ACC112 (cell line): Measurements from ENCODE around the gene PPP1R15B.
A peak's percentile ranks its signal among the peaks of the same experiment; 100 is the strongest.

Experiments
- H2AFZ ChIP-seq: fragments of 200-600 bp; sonication (generic); one replicate; pipeline ENCODE4 v1.6.0; 2017; ENCODE audit warnings: antibody characterized with exemption, low read length; ENCODE audit not compliant: unreplicated experiment
- H3K27ac ChIP-seq: fragments of 200-600 bp; sonication (generic); 2 replicates; pipeline ENCODE4 v1.5.1; 2014; ENCODE audit warnings: low read depth, mild to moderate bottlenecking, antibody characterized with exemption, low read length, moderate library complexity
- H3K27me3 ChIP-seq: fragments of 200-600 bp; sonication (generic); 2 replicates; pipeline ENCODE4 v1.6.1; 2014; ENCODE audit warnings: mild to moderate bottlenecking, antibody characterized with exemption, low read length, moderate library complexity, mixed read lengths; ENCODE audit not compliant: insufficient read depth
- H3K36me3 ChIP-seq: fragments of 200-600 bp; sonication (generic); 2 replicates; pipeline ENCODE4 v1.6.1; 2016; ENCODE audit warnings: mild to moderate bottlenecking, antibody characterized with exemption, low read length, moderate library complexity, mixed read lengths; ENCODE audit not compliant: insufficient read depth
- H3K4me1 ChIP-seq: fragments of 200-600 bp; sonication (generic); one replicate; pipeline ENCODE4 v1.6.1; 2016; ENCODE audit warnings: low read length, mixed read lengths; ENCODE audit not compliant: insufficient read depth, unreplicated experiment, control insufficient read depth
- H3K4me3 ChIP-seq: fragments of 200-600 bp; sonication (generic); 2 replicates; pipeline ENCODE4 v1.5.1; 2014; ENCODE audit warnings: mild to moderate bottlenecking, low read depth, low read length
- H3K79me2 ChIP-seq: fragments of 200-600 bp; sonication (generic); one replicate; pipeline ENCODE4 v1.6.0; 2016; ENCODE audit warnings: low read length; ENCODE audit not compliant: control insufficient read depth, unreplicated experiment, insufficient read depth

PPP1R15B gene

GRCh38 chr1:204443260-204443619, 31.6 kb upstream of the PPP1R15B start:
- Histone ChIP-seq H3K27ac (no peak overlapping the region), H3K36me3 (no peaks in the 10 kb centered on the region), H3K79me2 (no peaks in the 10 kb centered on the region), H3K4me3 (no peak overlapping the region), H3K27me3 (no peaks in the 10 kb centered on the region), H2AFZ (no peak overlapping the region), H3K4me1 (peaks cover 8% of the 10 kb centered on the region)

GRCh38 chr1:204442376-204443259, 31.0 kb upstream of the PPP1R15B start:
- H3K36me3 ChIP-seq = no peaks in the 10 kb centered on the region
- peaks cover 15% of the 10 kb centered on the region for H3K4me1 ChIP-seq
- no peak overlapping the region for H3K4me3 ChIP-seq
- no peaks in the 10 kb centered on the region for H3K79me2 ChIP-seq
- no peak overlapping the region for H2AFZ ChIP-seq
- no peak overlapping the region for H3K27ac ChIP-seq
- no peaks in the 10 kb centered on the region for H3K27me3 ChIP-seq

GRCh38 chr1:204441558-204441957, 29.9 kb upstream of the PPP1R15B start:
- Histone ChIP-seq H3K36me3 (no peaks in the 10 kb centered on the region), H3K4me3 (no peak overlapping the region), H3K27ac (no peak overlapping the region), H3K79me2 (no peaks in the 10 kb centered on the region), H2AFZ (no peak overlapping the region), H3K4me1 (peaks cover 16% of the 10 kb centered on the region), H3K27me3 (no peaks in the 10 kb centered on the region)

- no peaks in the 10 kb centered on the region for H3K79me2 ChIP-seq
- H2AFZ ChIP-seq = no peak overlapping the region
- no peaks in the 10 kb centered on the region for H3K36me3 ChIP-seq
- no peaks in the 10 kb centered on the region for H3K27me3 ChIP-seq
- no peak overlapping the region for H3K27ac ChIP-seq
- H3K4me1 ChIP-seq = peaks cover 33% of the 10 kb centered on the region
- H3K4me3 ChIP-seq = no peak overlapping the region
Observed at GRCh38 chr1:204439621-204440375, 28.2 kb upstream of the PPP1R15B start.

GRCh38 chr1:204438628-204439027, 27.0 kb upstream of the PPP1R15B start:
- Histone ChIP-seq H3K4me1 (peaks cover 35% of the 10 kb centered on the region), H3K27me3 (no peaks in the 10 kb centered on the region), H3K27ac (peak overlapping the region; percentile 72), H3K79me2 (no peaks in the 10 kb centered on the region), H3K36me3 (no peaks in the 10 kb centered on the region), H3K4me3 (peak overlapping the region; percentile 60; the same call in 1 of the 2 replicates), H2AFZ (peak overlapping the region; percentile 20)

GRCh38 chr1:204437796-204438570, 26.4 kb upstream of the PPP1R15B start:
- peaks cover 35% of the 10 kb centered on the region for H3K4me1 ChIP-seq
- H3K27me3 ChIP-seq = no peaks in the 10 kb centered on the region
- H3K27ac ChIP-seq = peak overlapping the region; percentile 72
- H3K79me2 ChIP-seq = no peaks in the 10 kb centered on the region
- no peaks in the 10 kb centered on the region for H3K36me3 ChIP-seq
- no peak overlapping the region for H3K4me3 ChIP-seq
- peak overlapping the region; percentile 20 for H2AFZ ChIP-seq

GRCh38 chr1:204435872-204436271, 24.3 kb upstream of the PPP1R15B start:
- no peak overlapping the region for H2AFZ ChIP-seq
- no peak overlapping the region; the same call in 1 of the 2 replicates for H3K4me3 ChIP-seq
- H3K27me3 ChIP-seq = no peaks in the 10 kb centered on the region
- H3K79me2 ChIP-seq = no peaks in the 10 kb centered on the region
- no peaks in the 10 kb centered on the region for H3K36me3 ChIP-seq
- peak overlapping the region; percentile 73 for H3K27ac ChIP-seq
- H3K4me1 ChIP-seq = peaks cover 43% of the 10 kb centered on the region

GRCh38 chr1:204435381-204435831, 23.8 kb upstream of the PPP1R15B start:
- peaks cover 43% of the 10 kb centered on the region for H3K4me1 ChIP-seq
- no peaks in the 10 kb centered on the region for H3K36me3 ChIP-seq
- H3K4me3 ChIP-seq = no peak overlapping the region; the same call in 1 of the 2 replicates
- no peaks in the 10 kb centered on the region for H3K27me3 ChIP-seq
- H3K79me2 ChIP-seq = no peaks in the 10 kb centered on the region
- H2AFZ ChIP-seq = no peak overlapping the region
- H3K27ac ChIP-seq = peak overlapping the region; percentile 73

- no peaks in the 10 kb centered on the region for H3K36me3 ChIP-seq
Observed at GRCh38 chr1:204434116-204434755, 22.6 kb upstream of the PPP1R15B start.

GRCh38 chr1:204432708-204433107, 21.1 kb upstream of the PPP1R15B start:
- H3K27me3 ChIP-seq = no peaks in the 10 kb centered on the region
- no peak overlapping the region for H3K4me3 ChIP-seq
- no peaks in the 10 kb centered on the region for H3K36me3 ChIP-seq
- no peak overlapping the region for H3K27ac ChIP-seq
- no peak overlapping the region for H2AFZ ChIP-seq
- H3K4me1 ChIP-seq = peaks cover 29% of the 10 kb centered on the region
- H3K79me2 ChIP-seq = no peaks in the 10 kb centered on the region

More at GRCh38 chr1:204434116-204434755, 22.6 kb upstream of the PPP1R15B start:
- Histone ChIP-seq H3K79me2 (no peaks in the 10 kb centered on the region), H3K27me3 (no peaks in the 10 kb centered on the region), H2AFZ (no peak overlapping the region), H3K4me1 (peaks cover 43% of the 10 kb centered on the region), H3K4me3 (no peak overlapping the region), H3K27ac (no peak overlapping the region)
